GM19193 (cell line): ENCODE data around the gene SLC7A5.

ENCODE experiments used
- POLR2A ChIP-seq: IDR thresholded peaks from 4 replicates; pipeline ENCODE4 v1.6.1; 2011; ENCODE audit not compliant: insufficient read depth, insufficient read length; ENCODE audit errors: extremely low read depth

SLC7A5 gene

DNA sequence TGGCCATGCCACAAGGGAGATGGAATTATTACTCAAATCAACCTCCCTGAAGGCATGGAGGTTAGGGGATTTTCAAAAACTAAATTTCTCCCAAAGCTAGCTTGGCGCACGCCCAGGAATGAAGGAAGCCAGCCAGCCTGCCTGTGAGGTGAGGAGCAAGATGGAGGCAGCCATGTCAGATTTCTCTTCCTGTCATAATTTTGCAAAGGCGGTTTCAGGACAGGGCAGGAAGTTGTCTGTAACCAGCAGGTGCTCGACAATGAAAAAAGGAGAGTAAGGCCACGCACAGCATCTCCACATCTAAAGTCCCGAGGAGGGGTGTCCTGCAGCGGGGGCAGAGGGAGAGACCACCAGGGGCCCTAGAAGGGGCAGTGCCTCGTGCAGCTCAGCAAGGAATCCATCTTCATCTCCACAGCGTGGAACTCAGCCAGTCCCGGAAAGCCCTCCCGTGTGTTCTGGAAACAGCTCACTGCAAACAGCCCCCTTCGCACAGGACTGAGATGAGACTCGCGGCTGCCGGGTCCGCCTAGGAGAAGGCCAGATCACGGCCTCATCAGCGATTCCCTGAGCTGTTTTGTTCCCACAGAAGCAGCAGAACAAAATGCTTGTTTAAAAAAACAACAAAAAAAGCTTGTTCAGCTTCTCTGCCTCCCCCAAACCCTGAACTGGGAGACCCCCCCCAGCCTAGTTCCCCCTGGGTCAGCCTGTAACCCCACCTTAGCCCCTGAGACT lies 47.8 kb downstream of the SLC7A5 start:
- no peak for TF ChIP-seq POLR2A

DNA sequence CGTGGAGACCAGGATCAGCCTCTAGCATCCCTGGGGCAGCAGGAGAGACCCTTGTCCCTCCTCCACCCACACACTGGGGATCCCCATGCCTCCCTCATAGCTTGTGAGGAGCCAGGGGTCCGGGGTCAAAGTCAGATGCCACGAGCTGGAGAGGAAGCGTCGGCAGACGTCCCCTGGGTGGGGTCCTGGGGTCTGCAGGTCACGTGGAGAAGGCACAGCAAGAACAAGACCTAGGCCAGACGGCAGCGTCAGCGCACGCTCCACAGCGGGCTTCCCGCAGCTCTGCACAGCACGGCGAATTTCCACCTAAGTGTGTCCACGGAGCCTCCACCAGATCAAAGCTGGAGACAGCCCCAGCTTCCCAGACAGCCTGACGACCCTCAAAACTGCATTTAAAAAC lies 49.3 kb downstream of the SLC7A5 start:
- no peak for TF ChIP-seq POLR2A

- no peak for TF ChIP-seq POLR2A
Measured at GRCh38 chr16:87819282-87819681, 50.0 kb downstream of the SLC7A5 start.

- no peak for TF ChIP-seq POLR2A
Measured at GRCh38 chr16:87818533-87819161, 50.7 kb downstream of the SLC7A5 start.

- TF ChIP-seq POLR2A = no peak
Measured at GRCh38 chr16:87817910-87818309, 51.4 kb downstream of the SLC7A5 start.

DNA sequence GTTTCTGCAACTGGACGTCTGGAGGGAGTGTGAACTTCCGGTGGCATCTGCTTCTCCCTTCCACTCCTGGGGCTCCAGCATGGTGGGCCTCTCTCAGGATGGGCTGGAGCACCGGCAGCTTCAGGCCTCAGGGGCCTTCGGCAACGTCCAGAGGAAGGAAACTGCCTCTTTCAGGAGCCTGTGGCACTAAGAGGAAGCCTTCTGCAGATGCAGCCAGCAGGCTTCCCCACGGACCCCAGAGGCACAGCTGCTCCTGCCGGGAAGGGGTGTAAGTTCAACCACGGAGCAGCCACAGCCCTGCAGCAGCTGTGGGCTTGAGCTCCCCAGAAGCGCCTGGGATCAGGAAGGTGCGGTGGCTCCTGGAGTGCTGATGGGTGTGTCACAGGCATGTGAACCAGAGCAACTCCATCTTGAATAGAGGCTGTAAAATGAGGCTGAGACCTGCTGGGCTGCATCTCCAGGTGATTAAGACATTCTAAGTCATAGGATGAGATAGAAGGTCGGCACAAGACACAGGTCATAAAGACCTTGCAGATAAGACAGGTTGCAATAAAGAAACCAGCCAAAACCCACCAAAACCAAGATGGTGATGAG lies 52.7 kb downstream of the SLC7A5 start:
- TF ChIP-seq POLR2A = no peak

- TF ChIP-seq POLR2A = no peak
Measured at GRCh38 chr16:87815567-87815966, 53.7 kb downstream of the SLC7A5 start.

GRCh38 chr16:87812200-87812656 lies 57.1 kb downstream of the SLC7A5 start:
- no peak for TF ChIP-seq POLR2A

DNA sequence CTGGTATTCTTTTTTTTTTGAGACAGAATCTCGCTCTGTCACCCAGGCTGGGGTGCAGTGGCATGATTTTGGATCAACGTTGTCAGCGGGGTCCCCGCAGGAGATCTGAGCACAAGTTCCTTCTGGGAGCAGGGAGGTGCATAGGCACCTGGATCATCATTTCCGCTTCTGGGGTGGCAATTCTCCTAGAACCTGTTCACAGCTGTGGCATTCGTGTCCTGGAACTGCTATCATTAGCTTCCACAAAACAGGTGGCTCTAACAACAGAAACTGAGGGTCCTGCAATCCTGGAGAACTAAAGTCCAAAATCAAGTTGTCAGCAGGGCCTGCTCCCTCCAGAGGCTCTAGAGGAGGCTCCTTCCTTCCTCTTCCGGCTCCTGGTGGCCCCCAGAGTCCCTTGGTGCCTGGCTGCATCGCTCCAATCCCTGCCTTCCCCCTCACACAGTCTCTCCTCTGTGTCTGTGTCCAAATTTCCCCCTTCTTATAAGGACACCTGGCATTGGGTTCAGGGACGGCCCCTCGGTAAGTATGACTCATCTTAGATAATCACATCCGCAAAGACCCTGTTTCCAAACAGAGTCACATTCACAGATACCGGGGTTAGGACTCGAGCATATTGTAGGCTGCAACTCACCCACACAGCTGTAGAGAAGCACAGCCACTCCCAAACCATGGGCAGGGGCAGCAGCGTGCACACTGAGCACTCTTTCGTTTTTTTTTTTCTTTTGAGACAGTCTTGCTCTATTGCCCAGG lies 60.0 kb downstream of the SLC7A5 start:
- peak; percentile 57 for TF ChIP-seq POLR2A

DNA sequence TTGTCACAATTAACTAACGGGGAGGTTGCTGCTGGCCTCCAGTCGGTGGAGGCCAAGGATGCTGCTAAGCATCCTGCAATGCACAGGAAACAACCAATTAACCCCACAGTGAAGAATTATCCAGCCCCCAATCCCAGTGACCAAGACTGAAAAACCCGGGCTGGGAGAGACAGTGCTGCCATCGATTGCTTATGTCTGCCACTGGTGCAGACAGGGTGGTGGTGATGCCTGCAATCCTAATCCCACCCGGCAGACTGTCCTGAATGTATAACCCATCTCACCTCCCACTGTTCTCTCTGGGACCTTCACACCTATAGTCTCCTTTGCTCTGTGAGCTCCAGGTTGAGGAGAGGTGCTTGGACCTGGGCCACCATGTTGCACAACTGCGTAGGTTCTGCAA lies 61.2 kb downstream of the SLC7A5 start:
- no peak for TF ChIP-seq POLR2A

DNA sequence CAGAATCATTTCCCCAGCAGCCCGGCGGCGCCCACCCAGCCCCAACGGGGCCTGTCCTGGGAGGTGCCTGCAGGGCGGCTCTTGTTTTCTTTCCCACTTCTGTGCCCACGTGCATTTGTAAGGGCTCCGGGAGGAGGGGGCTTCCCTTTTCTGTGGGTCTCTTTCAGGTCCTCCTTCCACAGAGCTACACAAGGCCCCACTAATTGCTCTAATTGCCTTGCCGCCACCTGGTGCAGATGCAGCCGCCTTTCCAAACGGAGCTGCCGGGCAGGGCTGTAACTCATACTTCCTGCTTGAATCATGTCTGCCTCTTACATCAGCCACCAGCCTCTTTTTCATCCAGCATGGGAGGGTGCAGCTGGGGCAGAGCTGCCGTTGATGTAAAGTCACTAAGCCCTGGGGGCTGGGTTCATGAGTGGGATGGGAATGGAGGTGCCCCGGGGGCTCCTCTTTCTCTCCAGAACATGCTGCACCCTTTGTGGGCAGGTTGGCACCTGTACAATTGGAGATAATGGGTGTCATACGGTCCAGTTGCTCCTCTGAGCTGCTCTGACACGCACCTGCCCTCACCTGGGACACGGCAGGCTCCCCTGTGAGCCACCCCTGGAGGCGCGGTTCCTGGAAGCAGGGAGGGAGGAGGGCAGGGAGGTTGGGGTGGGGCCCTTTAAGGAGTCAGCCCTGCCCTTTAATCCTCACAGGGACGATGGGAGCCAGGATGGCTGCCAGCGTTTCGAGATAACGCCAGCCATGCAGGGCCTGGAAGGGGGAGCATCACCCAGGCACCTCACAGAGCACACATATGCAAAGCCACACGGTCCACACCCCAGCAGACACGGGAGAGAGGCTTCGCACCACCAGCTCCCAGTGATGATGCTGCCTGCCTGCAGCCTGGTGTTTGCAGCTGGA lies 62.4 kb downstream of the SLC7A5 start:
- peak; percentile 36 for TF ChIP-seq POLR2A

DNA sequence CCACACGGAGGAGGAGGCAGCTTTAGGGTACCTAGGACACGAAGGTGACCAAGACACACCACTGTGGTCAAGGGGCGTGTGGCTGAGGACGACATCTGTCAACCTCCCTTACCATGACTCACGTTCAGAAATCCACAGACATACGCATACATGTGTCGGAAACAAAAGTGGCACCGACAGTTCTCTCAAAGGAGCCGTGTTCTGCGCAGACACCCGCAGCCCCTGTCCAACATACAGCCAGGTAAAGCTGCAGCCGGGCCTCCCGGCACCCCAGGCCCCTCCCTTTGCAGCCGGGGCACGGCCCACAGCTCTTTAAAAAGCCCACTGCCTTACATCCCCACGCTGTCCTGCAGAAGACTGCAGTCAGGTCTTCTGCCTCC lies 63.1 kb downstream of the SLC7A5 start:
- no peak for TF ChIP-seq POLR2A

GRCh38 chr16:87803385-87803784 lies 65.9 kb downstream of the SLC7A5 start:
- no peak for TF ChIP-seq POLR2A

GRCh38 chr16:87802670-87803069 lies 66.6 kb downstream of the SLC7A5 start:
- TF ChIP-seq POLR2A = no peak
